GM23248 (cell line): ENCODE results near the gene NR3C2.

ENCODE experiments used
- EZH2 ChIP-seq: fragments of 200-600 bp; sonication (generic); IDR thresholded peaks from 2 replicates; pipeline ENCODE4 v1.6.1; 2018; ENCODE audit warnings: antibody characterized with exemption, mild to moderate bottlenecking; ENCODE audit not compliant: insufficient read depth, poor library complexity, severe bottlenecking
- EZH2phosphoT487 ChIP-seq: fragments of 200-600 bp; sonication (generic); IDR thresholded peaks from 2 replicates; pipeline ENCODE4 v1.6.1; 2018; ENCODE audit warnings: antibody characterized with exemption, moderate library complexity, mild to moderate bottlenecking, low read depth; ENCODE audit not compliant: insufficient read depth

DNA sequence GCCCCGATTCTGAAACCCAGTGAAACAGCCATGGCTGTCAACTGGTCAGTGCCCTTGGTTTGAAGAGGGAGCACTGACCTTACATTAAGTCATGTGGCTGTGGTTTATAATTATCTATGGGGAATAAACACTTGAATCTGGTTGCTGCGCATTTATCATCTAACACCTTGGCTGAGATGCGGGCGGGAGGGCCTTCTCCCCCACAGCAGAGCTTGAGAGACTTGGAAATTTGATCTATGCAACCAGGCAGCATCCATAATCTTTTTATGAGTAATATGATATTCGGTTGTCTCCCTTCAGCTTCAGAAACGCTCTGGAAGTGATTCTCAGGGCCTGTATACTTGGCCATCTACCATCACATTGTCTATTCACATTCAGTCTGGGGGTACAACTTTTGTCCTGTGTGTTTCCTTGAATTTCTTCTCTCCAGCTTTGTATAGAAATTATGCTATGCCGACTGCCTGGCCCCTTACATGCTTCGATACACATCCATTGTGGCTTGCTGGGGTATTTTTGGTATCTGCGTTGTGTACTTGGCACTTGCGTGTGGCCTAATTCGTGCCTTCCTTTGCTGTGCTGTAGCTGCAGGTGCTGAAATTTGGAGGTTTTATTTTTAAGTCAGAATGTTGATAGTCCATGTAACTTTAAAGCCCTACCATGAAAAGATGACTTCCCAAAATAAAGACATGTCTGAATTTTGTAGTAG lies 388.8 kb downstream of the NR3C2 start:
- TF ChIP-seq EZH2 (no peak), EZH2phosphoT487 (no peak)
